Hippocampal formation (tissue), 2 donors: ENCODE results near the gene CSNK2A1.
A peak's percentile ranks its signal among the peaks of the same experiment; 100 is the strongest.
"Not testable (repeated sequence)": the region's sequence is repeated elsewhere in the genome, so short reads cannot be mapped to it uniquely, and the experiment has no call there.

Source experiments
- DNase-seq, 2 donors: peaks; one replicate each; lab custom pipeline; 2025; lab: John Stamatoyannopoulos, UW

CSNK2A1 gene

DNA sequence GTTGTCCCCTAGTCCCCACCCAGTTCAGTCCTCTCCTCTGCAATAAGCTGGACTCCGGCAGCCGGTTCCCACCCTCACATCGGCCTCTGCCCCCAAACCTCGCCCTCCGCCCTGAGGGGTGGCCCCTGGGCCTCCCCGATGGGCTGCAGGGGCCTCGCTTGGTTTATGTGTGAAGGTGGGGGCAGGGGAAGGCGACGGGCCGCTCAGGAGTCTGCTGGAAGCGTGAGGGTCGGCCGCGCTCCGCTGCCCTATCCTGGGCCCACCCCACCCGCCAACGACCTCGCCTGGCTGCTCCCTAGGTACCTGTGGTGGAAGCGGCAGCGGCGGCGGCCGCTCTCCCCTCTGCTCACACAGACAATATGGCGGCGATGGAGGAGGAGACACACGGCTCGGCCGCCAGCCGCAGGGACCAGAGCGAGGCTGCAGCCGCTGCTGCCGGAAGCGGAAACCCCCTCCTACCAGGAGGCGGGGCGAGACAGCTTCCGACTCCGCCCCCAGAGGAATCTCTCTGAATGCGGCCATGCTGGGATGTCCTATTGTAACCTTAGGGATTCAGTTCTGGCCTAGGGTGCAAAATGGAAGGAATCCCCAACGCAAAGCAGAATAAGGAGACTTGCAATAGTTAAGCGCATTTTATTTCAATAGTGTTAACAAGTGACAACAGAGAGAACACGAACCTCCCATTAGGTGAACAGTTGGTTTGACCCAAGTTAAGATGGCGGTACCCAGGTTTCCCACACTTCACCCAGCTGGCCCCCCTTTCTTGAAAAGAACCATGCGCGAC, at the start of gene CSNK2A1:
Gene CSNK2A1 (minus strand): TSS at position 422 of the 784 bp plus-strand sequence. CDS start 35,239 bp downstream, outside the sequence.
- DNase-seq = peak; percentile 93 to 98

DNA sequence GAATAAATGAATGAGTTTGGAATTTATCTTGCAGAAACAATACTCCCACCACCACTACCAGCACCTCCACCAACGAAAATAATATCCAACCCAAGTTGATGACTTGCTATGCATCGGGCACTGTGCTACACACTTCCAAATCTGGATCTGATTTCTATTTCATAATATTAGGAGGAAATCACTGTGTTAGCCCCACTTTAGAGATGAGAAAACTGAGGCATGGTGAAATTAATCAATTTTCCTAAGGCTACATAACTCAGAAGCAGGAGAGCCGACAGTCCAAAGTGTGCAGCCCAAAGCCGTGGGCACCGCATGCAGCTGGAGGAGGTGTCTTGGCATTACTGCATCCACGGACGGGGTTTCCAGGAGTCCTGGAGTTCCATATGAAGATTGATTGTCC, 48.9 kb upstream of the CSNK2A1 start:
- DNase-seq = no peak

DNA sequence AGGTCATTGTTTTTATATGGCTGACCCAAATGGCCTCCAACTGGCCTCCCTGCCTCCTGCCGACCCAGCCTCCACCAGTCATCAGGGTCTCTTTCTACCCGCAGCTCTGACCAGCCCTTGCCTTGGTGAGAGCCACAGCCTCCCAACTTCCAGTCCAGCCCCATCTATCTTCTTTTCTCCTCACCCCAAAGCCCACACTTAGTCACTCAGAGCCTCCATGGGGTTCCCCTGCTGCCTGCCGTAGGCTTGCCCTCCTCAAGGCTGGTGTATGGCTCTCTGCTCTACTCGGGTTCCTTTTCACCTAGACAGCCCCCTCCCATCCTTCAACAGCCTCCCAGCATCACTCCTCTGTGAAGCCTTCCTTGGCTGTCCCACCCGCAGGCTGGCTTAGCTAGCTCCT, 48.4 kb upstream of the CSNK2A1 start:
- DNase-seq = no peak

GRCh38 chr20:588932-589672, 45.5 kb upstream of the CSNK2A1 start:
- no peak for DNase-seq

DNA sequence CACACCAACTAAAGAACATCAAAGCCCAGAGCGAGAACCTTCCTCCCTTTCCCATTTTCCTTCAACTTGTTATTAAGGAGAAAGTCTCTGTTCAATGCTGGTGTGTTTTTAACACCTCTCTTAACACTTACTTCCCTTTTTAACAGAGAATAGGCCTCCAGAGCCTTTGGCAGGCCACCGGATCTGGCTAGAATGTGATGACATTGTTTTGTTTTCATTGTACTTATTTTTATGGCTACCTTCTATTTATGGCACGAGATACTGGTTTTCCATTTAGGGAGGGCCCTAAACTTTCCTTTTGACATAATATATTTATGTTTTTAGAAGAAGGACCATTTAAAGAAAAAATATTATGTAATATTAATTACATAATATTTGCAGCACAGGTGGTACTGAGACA, 44.9 kb upstream of the CSNK2A1 start:
- no peak for DNase-seq

GRCh38 chr20:584971-585301, 41.3 kb upstream of the CSNK2A1 start:
- DNase-seq = no peak

- DNase-seq = no peak
Observed at GRCh38 chr20:584161-584970, 40.8 kb upstream of the CSNK2A1 start.

- DNase-seq = no peak
Observed at GRCh38 chr20:582204-582603, 38.6 kb upstream of the CSNK2A1 start.

- not testable (repeated sequence) for DNase-seq
Observed at GRCh38 chr20:578940-579690, 35.5 kb upstream of the CSNK2A1 start.

DNA sequence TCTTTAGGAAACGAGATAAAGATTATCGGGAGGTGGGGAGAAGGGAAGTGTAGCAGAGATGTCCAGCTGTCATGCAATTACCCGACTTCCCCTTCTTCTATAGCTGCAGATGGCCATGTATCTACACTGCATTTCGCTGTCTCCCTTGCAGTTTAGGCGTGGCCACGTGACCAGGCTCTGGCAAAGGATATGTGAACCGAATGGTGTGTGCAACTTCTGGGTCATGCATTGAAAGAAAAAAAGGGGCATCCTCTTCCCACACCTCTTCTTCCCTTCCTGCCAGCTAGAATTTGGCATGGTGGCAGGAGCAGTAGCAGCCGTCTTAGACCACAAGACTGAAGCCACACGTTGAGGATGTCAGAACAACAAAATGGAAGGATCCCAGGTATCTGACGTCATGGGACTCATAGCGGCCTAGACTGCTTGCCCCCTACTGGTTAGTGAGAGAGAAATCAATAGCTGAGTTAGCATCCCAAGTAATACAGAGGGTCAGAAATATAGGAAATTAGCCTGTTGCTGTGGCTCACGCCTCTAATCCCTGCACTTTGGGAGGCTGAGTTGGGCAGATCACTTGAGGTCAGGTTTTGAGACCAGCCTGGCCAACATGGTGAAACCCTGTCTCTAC, 33.7 kb upstream of the CSNK2A1 start:
- DNase-seq = no peak

DNA sequence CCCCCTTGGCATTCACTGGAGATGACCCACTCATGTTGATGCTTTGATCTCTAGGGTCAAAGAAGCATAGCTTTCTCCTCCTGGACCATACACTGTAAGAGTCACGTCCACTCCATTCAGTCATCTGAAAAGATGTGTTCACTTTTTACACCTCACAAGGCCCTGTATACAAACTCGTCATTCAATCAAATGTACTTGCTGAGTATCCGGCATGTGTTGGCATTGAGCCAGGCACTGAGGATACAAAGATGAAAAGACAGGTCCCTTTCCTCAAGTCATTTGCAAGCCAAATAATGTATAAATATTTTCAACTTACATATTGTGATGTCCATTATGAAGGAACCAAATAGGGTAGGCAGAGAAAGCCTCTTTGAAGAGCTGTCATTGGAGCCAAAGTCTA, 32.6 kb upstream of the CSNK2A1 start:
- no peak for DNase-seq

DNA sequence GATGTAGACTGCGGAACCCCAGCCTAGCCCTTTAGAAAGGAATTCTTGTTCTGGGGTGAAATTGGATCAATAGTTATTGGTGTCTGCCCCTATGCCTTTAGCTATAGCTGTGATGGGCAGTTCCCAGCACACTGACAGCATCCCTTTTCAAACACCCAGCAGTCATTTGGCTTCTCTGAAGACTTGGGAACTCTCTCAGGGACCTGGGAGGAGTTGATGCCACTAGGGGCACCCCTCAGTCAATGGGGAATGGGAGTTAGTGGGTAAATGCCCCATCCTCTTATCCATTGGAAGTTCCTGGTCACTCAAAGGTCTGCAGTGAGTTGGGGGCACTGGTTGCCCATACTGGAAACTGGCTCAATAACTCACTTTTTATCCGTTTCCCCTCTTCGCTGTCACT, 31.6 kb upstream of the CSNK2A1 start:
- DNase-seq = no peak

DNA sequence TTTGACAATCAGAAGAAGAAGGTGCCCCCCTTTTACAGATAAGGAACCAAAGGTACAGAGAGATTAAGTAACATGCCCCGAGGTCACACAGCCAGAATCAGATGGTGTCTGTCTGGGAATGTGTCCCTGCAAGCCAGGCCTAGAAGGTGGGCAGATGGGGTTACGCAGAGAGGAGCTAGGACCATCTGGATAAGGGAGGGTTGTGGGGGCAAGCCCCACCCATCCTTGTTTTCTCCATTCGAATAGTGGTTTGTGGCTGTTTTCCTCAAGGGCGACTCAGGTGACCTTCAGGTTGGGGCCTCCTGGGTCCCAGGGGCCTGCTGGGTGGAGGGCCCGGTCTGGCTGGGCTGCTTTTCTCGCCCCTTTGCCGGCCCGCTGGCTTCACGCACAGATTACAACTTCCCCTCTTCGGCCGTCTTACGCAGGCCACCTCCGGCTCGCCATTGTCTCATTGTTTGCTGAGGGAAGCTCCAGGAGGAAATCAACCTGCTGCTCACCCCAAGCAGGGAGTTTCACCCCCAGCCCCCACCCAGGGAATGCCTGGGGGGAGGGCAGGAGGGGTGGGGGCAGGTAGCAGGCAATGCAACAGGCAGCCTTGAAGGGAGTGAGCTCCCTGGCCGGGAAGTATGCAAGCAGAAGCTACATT, 30.8 kb upstream of the CSNK2A1 start:
- no peak for DNase-seq

DNA sequence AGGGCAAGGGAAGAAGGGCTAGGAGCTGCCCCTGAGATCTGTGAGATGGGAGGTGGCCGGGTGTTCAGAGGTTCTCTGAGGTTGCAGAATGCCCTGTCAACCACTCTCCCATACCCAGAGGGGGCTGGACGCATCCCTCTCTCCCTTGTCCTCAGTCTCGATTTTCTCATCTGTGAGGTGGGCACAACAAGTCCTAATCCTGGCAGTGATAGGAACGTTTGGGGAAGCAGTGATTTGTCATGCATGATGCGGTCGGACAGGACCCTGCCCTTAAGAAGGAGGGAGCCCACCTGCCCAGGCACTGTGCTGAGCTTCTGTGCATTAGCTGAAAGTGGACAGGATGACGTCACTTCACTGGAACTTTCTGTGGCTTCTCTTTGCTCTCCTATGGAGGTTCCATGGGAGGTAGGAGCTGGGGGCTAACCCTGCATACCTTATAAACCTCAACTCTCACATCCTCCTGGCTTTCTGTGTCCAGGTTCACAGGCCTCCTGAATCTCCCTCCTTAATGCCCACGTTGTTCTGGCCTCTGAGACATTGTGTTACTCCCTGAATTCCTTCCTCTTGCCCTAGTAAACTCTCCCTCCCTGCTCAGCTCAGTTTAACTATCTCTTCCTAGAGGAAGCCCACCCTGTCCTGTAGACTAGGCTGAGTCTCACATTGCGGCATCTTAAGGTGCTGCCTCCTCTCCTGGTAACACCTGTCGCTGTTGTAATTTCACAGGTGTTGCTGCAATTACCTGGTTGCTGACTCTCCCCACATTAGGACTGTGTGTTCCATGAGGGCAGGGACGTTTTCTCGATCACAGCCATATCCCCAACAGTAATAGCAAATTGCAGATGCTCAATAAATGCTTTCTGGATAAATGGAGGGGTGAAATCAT, 30.1 kb upstream of the CSNK2A1 start:
- DNase-seq = no peak

- DNase-seq = no peak
Observed at GRCh38 chr20:572727-573126, 29.1 kb upstream of the CSNK2A1 start.

DNA sequence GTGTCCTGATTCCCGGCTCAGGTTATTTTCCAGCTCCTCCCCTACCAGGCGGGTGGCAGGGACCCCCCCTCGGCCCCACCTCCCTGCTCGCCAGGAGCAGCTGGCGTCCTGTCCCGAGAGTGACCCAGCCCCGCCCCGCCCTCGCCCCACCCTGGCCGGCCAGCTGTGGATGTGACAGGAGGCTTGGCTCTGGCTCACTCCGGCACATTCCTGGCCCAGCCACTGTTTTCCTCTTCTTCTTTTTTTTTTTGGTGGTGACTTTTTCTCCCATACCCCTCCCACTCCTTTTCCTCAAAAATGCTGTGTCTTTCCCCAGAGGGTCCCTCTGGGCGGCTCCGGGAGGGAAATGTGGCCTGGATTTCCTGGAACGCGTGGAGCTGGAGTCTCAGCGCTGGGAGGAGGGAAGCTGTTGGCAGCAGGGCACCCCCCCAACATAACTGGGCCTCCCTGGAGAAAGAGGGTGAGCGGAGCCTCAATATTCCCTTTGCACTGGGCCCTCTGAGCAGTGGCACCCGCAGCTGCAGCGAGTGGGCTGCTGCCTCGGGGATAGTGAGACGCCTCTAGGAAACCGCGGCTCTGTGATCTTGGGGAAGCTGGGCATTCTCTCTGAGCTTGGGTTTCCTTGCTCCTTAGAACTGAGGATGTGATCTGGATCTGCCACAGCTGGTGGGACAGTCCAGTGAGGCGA, 28.3 kb upstream of the CSNK2A1 start:
- no peak for DNase-seq

- no peak for DNase-seq
Observed at GRCh38 chr20:568673-569415, 25.3 kb upstream of the CSNK2A1 start.

GRCh38 chr20:568097-568652, 24.6 kb upstream of the CSNK2A1 start:
- no peak for DNase-seq
